PC-3 (cell line): ENCODE data around the gene SACS. TPM values are rescaled to one million over a fixed set of nuclear protein-coding genes. Genes with fewer than 3 reads are reported as not detected.

Experiments used
- ATAC-seq: fragments of 200-7000 bp; cut with Tn5 transposase; 2 replicates; pipeline ENCODE4 v1.9.1; 2020; ENCODE audit warnings: mild to moderate bottlenecking, moderate library complexity
- BruUV-seq: library from RNA; stranded (reverse); fragments of 400-500 nt; replicated peaks from 2 replicates; lab custom pipeline; 2021; lab: Mats Ljungman, UMichigan
- CTCF ChIA-PET: fragments of 300-600 bp; sonication (Branson Sonifier 250); formaldehyde crosslinking; loops from one replicate; lab custom pipeline; 2022; ENCODE audit warnings: antibody characterized with exemption; lab: Charles Lee
- POLR2A ChIA-PET: fragments of 300-600 bp; sonication (Branson Sonifier 250); formaldehyde crosslinking; loops from one replicate; lab custom pipeline; 2022; ENCODE audit warnings: antibody characterized with exemption; ENCODE audit not compliant: unreplicated experiment; lab: Charles Lee
- DNase-seq: peaks from one replicate; pipeline ENCODE4 v3.0.0-alpha.2; 2015
- H2AFZ ChIP-seq: fragments of 300-600 bp; sonication (generic); 2 replicates; pipeline ENCODE4 v1.6.0; 2016; ENCODE audit warnings: antibody characterized with exemption, low read length
- H3F3A ChIP-seq: fragments of 300-600 bp; sonication (generic); one replicate; pipeline ENCODE4 v1.6.0; 2017; ENCODE audit warnings: antibody characterized with exemption, low read length, control low read depth, mild to moderate bottlenecking; ENCODE audit not compliant: unreplicated experiment
- H3K27ac ChIP-seq: fragments of 300-600 bp; sonication (generic); 2 replicates; pipeline ENCODE4 v1.5.1; 2016; ENCODE audit warnings: mild to moderate bottlenecking, low read length
- H3K27me3 ChIP-seq: fragments of 300-600 bp; sonication (generic); 2 replicates; pipeline ENCODE4 v1.6.1; 2016; ENCODE audit warnings: low read length, mixed read lengths
- H3K36me3 ChIP-seq: fragments of 300-600 bp; sonication (generic); 2 replicates; pipeline ENCODE4 v1.6.1; 2016; ENCODE audit warnings: low read depth, mixed run types, low read length, mixed read lengths
- H3K4me1 ChIP-seq: fragments of 300-600 bp; sonication (generic); 2 replicates; pipeline ENCODE4 v1.5.1; 2016; ENCODE audit warnings: low read length; ENCODE audit not compliant: insufficient read depth
- H3K4me2 ChIP-seq: fragments of 300-600 bp; sonication (generic); 2 replicates; pipeline ENCODE4 v1.6.0; 2016; ENCODE audit warnings: low read length
- H3K4me3 ChIP-seq: fragments of 300-600 bp; sonication (generic); 2 replicates; pipeline ENCODE4 v1.5.1; 2016; ENCODE audit warnings: mild to moderate bottlenecking, low read length, mixed read lengths
- H3K79me2 ChIP-seq: fragments of 300-600 bp; sonication (generic); 2 replicates; pipeline ENCODE4 v1.6.1; 2017; ENCODE audit warnings: low read length, mixed read lengths
- H3K9ac ChIP-seq: fragments of 300-600 bp; sonication (generic); 2 replicates; pipeline ENCODE4 v1.6.0; 2016; ENCODE audit warnings: mild to moderate bottlenecking, low read length
- H3K9me2 ChIP-seq: fragments of 300-600 bp; sonication (generic); replicated peaks from 2 replicates; pipeline ENCODE4 v1.6.1; 2016; ENCODE audit warnings: mixed run types, low read length, mixed read lengths
- H3K9me3 ChIP-seq: fragments of 300-600 bp; sonication (generic); 2 replicates; pipeline ENCODE4 v1.6.1; 2016; ENCODE audit warnings: low read length, mixed read lengths
- H4K20me1 ChIP-seq: fragments of 300-600 bp; sonication (generic); 2 replicates; pipeline ENCODE4 v1.6.1; 2016; ENCODE audit warnings: low read length, mixed read lengths
- CTCF ChIP-seq: fragments of 300-600 bp; sonication (generic); conservative IDR thresholded peaks from 2 replicates; pipeline ENCODE4 v1.5.1; 2017; ENCODE audit warnings: antibody characterized with exemption, low read depth, mild to moderate bottlenecking, low read length
- EZH2 ChIP-seq: fragments of 300-600 bp; sonication (generic); IDR thresholded peaks from one replicate; pipeline ENCODE4 v1.6.1; 2017; ENCODE audit warnings: antibody characterized with exemption, mild to moderate bottlenecking, low read length; ENCODE audit not compliant: unreplicated experiment
- EZH2phosphoT487 ChIP-seq: fragments of 300-600 bp; sonication (generic); IDR thresholded peaks from 2 replicates; pipeline ENCODE4 v1.6.1; 2018; ENCODE audit warnings: mild to moderate bottlenecking, antibody characterized with exemption, low read length, borderline replicate concordance
- intact Hi-C: fragments of 100-400 bp; cut with micrococcal nuclease; formaldehyde crosslinking; loops from 2 replicates; pipeline ENCODE4 v1.9.0; 2023
- total RNA-seq: library from RNA; depleted of rRNA; stranded (reverse); fragments of >200 nt; gene quantifications from 2 replicates; pipeline ENCODE4 v1.2.3, GENCODE V29; 2014

Gene SACS
- total RNA-seq, 1 experiment from 2014 or later, result 31.6 TPM

- ATAC-seq (no peak), DNase-seq (no peak)
- no peaks in the 10 kb centered on the region for H3F3A ChIP-seq
- no peak overlapping the region for H3K9ac ChIP-seq
- no peak overlapping the region for H3K27ac ChIP-seq
- POLR2A ChIA-PET, result no interaction called here
- no peaks in the 10 kb centered on the region for H3K9me2 ChIP-seq
- peaks cover 1% of the 10 kb centered on the region for H3K4me1 ChIP-seq
- TF ChIP-seq CTCF, result no peak
- TF ChIP-seq EZH2, result no peak
- TF ChIP-seq EZH2phosphoT487, result no peak
- no peaks in the 10 kb centered on the region for H3K79me2 ChIP-seq
- H3K27me3 ChIP-seq, result no peaks in the 10 kb centered on the region
- H3K4me3 ChIP-seq, result no peak overlapping the region
- BruUV-seq, result no TSS peak
- no peaks in the 10 kb centered on the region for H3K9me3 ChIP-seq
- CTCF ChIA-PET, result no interaction called here
- intact Hi-C loops, result no loop called here
- H4K20me1 ChIP-seq, result no peaks in the 10 kb centered on the region
- H3K4me2 ChIP-seq, result no peak overlapping the region
- H2AFZ ChIP-seq, result no peak overlapping the region
- no peaks in the 10 kb centered on the region for H3K36me3 ChIP-seq
Measured at GRCh38 chr13:23421596-23421995, 11.9 kb downstream of the SACS start.

GRCh38 chr13:23418776-23419683, 14.5 kb downstream of the SACS start:
- intact Hi-C loops, result no loop called here
- CTCF ChIA-PET, result no interaction called here
- Histone ChIP-seq H3K9me2 (no peaks in the 10 kb centered on the region), H3K4me3 (no peak overlapping the region), H3K27me3 (no peaks in the 10 kb centered on the region), H4K20me1 (no peaks in the 10 kb centered on the region), H3F3A (no peaks in the 10 kb centered on the region), H3K79me2 (no peaks in the 10 kb centered on the region), H3K27ac (no peak overlapping the region), H3K9ac (no peak overlapping the region), H3K9me3 (no peaks in the 10 kb centered on the region), H2AFZ (no peak overlapping the region), H3K4me2 (no peak overlapping the region), H3K36me3 (no peaks in the 10 kb centered on the region), H3K4me1 (no peaks in the 10 kb centered on the region)
- no peak for DNase-seq
- BruUV-seq, result no TSS peak
- TF ChIP-seq EZH2phosphoT487 (no peak), CTCF (no peak), EZH2 (no peak)
- no peak for ATAC-seq
- POLR2A ChIA-PET, result no interaction called here

GRCh38 chr13:23414682-23415081, 18.8 kb downstream of the SACS start:
- Histone ChIP-seq H3K27ac (no peak overlapping the region), H3K9me2 (no peaks in the 10 kb centered on the region), H3K4me1 (no peaks in the 10 kb centered on the region), H3K4me3 (no peak overlapping the region), H3K9me3 (no peaks in the 10 kb centered on the region), H2AFZ (no peak overlapping the region), H3K4me2 (no peak overlapping the region), H3K79me2 (no peaks in the 10 kb centered on the region), H4K20me1 (no peaks in the 10 kb centered on the region), H3K36me3 (no peaks in the 10 kb centered on the region), H3K9ac (no peak overlapping the region), H3F3A (no peaks in the 10 kb centered on the region), H3K27me3 (no peaks in the 10 kb centered on the region)
- ChIA-PET POLR2A (no interaction called here), CTCF (no interaction called here)
- DNase-seq, result no peak
- no peak for ATAC-seq
- no TSS peak for BruUV-seq
- intact Hi-C loops, result no loop called here
- TF ChIP-seq CTCF, result no peak
- no peak for TF ChIP-seq EZH2
- no peak for TF ChIP-seq EZH2phosphoT487
